Transverse colon (tissue), 4 donors: ENCODE data around the gene COL13A1.

Experiments
- CTCF ChIP-seq, 5 experiments: fragments of 200-600 bp in 3 of 5; fragments of 450-650 bp in 2 of 5; sonication (generic) in 3 of 5; IDR thresholded peaks; 1 replicate in 2 of 5; 2 replicates in 3 of 5; pipeline ENCODE4 v1.5.1; 2016 to 2017; ENCODE audit warnings: antibody characterized with exemption in 5 of 5, inconsistent platforms in 3 of 5, mild to moderate bottlenecking in 2 of 5, moderate library complexity in 1 of 5
- POLR2AphosphoS5 ChIP-seq, 3 donors: sonication (generic); formaldehyde crosslinking; IDR thresholded peaks; one replicate each; pipeline ENCODE4 v1.6.1; 2016; ENCODE audit warnings: antibody characterized with exemption in 3 of 3

- TF ChIP-seq CTCF (IDR thresholded peaks at IDR 0.05) (no peak), POLR2AphosphoS5 (IDR thresholded peaks at IDR 0.05) (no peak)
These were observed 102.8 kb downstream of the COL13A1 start for GRCh38 chr10:69904533-69904932.
